ENCODE data around the gene GORASP1. TPM values are rescaled to one million over a fixed set of nuclear protein-coding genes. Genes with fewer than 3 reads are reported as not detected.

GORASP1 gene
- polyA plus RNA-seq, 3 donors, result 23.2 to 105 (median 31.2) TPM

DNA sequence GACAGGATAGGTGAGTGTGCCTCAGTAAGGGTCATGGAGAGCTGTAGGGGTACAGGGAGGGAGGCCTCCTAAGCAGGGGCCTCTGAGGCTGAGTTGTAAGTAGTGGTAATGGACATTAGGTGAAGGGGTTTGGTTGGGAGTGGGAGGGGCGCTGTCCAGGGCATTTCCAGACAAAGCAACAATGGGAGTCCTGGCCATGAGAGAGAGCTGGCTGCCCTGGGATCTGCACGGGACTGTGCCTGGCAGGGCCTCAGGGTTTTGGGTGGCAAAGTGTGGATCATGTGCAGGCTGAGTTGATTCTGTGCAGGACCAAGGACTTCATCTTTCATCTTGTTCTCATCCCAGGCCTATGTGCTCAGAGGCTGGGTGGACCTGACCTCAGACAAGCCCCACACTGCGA is 4.7 kb upstream of the GORASP1 start:
- Histone ChIP-seq H3K79me2 (ENCODE audit: insufficient read depth, low read length) (peaks cover 6% of the 10 kb centered on the region), H3K4me2 (replicated peaks; ENCODE audit: extremely low read depth, low read length, poor library complexity, severe bottlenecking) (no peak overlapping the region), H4K20me1 (ENCODE audit: insufficient read depth, low read length) (no peaks in the 10 kb centered on the region), H3K27me3 (ENCODE audit: control insufficient read depth in 2 of 2, insufficient read depth in 2 of 2, low read length in 2 of 2) (no peaks in the 10 kb centered on the region), H3K36me3 (replicated peaks in 1 of 2; ENCODE audit: control insufficient read depth in 1 of 2, insufficient read depth in 2 of 2, low read length in 2 of 2) (peaks cover 0 to 4% of the 10 kb centered on the region in 2 donors), H3K27ac (ENCODE audit: low read depth in 1 of 2, low read length in 2 of 2) (no peak overlapping the region), H3K4me3 (replicated peaks in 1 of 3; ENCODE audit: low read depth in 2 of 3, low read length in 3 of 3) (no peak overlapping the region), H3K9ac (ENCODE audit: insufficient read depth, low read length, poor library complexity, severe bottlenecking) (no peak overlapping the region), H2AFZ (ENCODE audit: insufficient read depth, low read depth, low read length, poor library complexity, severe bottlenecking) (no peak overlapping the region), H3K4me1 (ENCODE audit: control insufficient read depth in 1 of 2, insufficient read depth in 2 of 2, low read length in 2 of 2) (peaks cover 15 to 18% of the 10 kb centered on the region in 2 donors), H3K9me3 (replicated peaks in 1 of 2; ENCODE audit: control insufficient read depth in 1 of 2, insufficient read depth in 1 of 2, low read length in 2 of 2) (no peaks in the 10 kb centered on the region)
- no peak for DNase-seq
- intact Hi-C loops (cut with micrococcal nuclease), result no loop called here
- Mint-ChIP-seq H3K27ac (peak overlapping the region in 2 of 7 donors; percentile 66 to 70), H3K4me3 (no peak overlapping the region), H3K36me3 (peaks cover 3 to 18% of the 10 kb centered on the region in 2 donors), H3K27me3 (ENCODE audit: low read depth in 3 of 3) (peaks cover 6 to 14% (median 7%) of the 10 kb centered on the region in 3 donors), H3K9me3 (no peaks in the 10 kb centered on the region), H3K4me1 (peaks cover 20% of the 10 kb centered on the region)
- TF ChIP-seq, protein P1, sequence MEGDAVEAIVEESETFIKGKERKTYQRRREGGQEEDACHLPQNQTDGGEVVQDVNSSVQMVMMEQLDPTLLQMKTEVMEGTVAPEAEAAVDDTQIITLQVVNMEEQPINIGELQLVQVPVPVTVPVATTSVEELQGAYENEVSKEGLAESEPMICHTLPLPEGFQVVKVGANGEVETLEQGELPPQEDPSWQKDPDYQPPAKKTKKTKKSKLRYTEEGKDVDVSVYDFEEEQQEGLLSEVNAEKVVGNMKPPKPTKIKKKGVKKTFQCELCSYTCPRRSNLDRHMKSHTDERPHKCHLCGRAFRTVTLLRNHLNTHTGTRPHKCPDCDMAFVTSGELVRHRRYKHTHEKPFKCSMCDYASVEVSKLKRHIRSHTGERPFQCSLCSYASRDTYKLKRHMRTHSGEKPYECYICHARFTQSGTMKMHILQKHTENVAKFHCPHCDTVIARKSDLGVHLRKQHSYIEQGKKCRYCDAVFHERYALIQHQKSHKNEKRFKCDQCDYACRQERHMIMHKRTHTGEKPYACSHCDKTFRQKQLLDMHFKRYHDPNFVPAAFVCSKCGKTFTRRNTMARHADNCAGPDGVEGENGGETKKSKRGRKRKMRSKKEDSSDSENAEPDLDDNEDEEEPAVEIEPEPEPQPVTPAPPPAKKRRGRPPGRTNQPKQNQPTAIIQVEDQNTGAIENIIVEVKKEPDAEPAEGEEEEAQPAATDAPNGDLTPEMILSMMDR (IDR thresholded peaks at IDR 0.05), result no peak
- WGBS (ENCODE audit: insufficient coverage), result 100% methylated on average over 3 of the region's 3 CpGs

DNA sequence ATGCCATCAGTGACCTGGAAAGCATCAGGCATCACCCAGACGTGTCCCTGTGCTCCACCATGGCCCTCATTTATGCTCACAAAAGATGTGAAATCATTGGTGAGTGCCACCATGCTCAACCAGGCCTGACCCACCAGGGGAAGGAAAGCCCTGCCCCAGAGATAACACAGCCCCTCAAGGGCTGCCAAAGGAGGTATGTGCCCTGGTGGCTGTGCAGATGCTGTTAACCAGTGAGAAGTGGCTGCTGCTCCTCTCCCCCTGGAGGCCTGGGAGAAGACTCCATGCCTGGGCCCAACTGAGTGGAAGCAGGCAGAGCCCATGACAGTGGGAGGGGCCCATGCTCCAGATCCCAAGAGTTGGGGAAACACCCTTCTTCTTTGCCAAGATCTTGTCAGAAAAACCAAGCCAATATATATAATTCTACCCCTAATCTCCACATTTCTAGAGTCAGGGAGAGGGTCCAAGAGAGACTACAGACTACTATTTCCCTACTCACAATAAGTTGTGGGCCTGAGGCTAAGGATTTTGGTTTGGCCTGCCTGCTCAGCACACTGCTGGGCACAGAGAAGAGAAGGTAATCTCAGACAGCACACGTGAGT is 2.7 kb upstream of the GORASP1 start:
- intact Hi-C loops (cut with micrococcal nuclease), result no loop called here
- 92% methylated on average over 2 of the region's 2 CpGs for WGBS (ENCODE audit: insufficient coverage)
- H3K27ac Mint-ChIP-seq, result no peak overlapping the region
- Histone ChIP-seq H3K27ac (ENCODE audit: low read depth in 1 of 2, low read length in 2 of 2) (no peak overlapping the region), H3K27me3 (ENCODE audit: control insufficient read depth in 2 of 2, insufficient read depth in 2 of 2, low read length in 2 of 2) (no peaks in the 10 kb centered on the region), H3K79me2 (ENCODE audit: insufficient read depth, low read length) (peaks cover 26% of the 10 kb centered on the region), H4K20me1 (ENCODE audit: insufficient read depth, low read length) (peaks cover 15% of the 10 kb centered on the region), H3K36me3 (replicated peaks in 1 of 2; ENCODE audit: control insufficient read depth in 1 of 2, insufficient read depth in 2 of 2, low read length in 2 of 2) (peaks cover 0 to 4% of the 10 kb centered on the region in 2 donors), H3K4me2 (replicated peaks; ENCODE audit: extremely low read depth, low read length, poor library complexity, severe bottlenecking) (no peak overlapping the region), H3K9me3 (replicated peaks in 1 of 2; ENCODE audit: control insufficient read depth in 1 of 2, insufficient read depth in 1 of 2, low read length in 2 of 2) (no peaks in the 10 kb centered on the region), H3K4me1 (ENCODE audit: control insufficient read depth in 1 of 2, insufficient read depth in 2 of 2, low read length in 2 of 2) (peaks cover 29 to 35% of the 10 kb centered on the region in 2 donors), H2AFZ (ENCODE audit: insufficient read depth, low read depth, low read length, poor library complexity, severe bottlenecking) (no peak overlapping the region), H3K9ac (ENCODE audit: insufficient read depth, low read length, poor library complexity, severe bottlenecking) (no peak overlapping the region), H3K4me3 (replicated peaks in 1 of 3; ENCODE audit: low read depth in 2 of 3, low read length in 3 of 3) (no peak overlapping the region)
- peaks cover 9 to 27% of the 10 kb centered on the region in 2 donors for H3K36me3 Mint-ChIP-seq
- H3K27me3 Mint-ChIP-seq (ENCODE audit: low read depth in 3 of 3), result peaks cover 7 to 16% (median 13%) of the 10 kb centered on the region in 3 donors
- H3K4me1 Mint-ChIP-seq, result peaks cover 38% of the 10 kb centered on the region
- DNase-seq, result no peak
- H3K4me3 Mint-ChIP-seq, result no peak overlapping the region
- H3K9me3 Mint-ChIP-seq, result no peaks in the 10 kb centered on the region
- TF ChIP-seq, protein P1 (IDR thresholded peaks at IDR 0.05), result no peak

Data from CD14-positive monocyte (primary cell).